ENCODE data around the gene NRAP.

The NRAP gene

GRCh38 chr10:113566888-113567287, 97.0 kb downstream of the NRAP start:
- H3K36me3 ChIP-seq (ENCODE audit: insufficient read depth, low read length) = no peaks in the 10 kb centered on the region
- H3K27me3 ChIP-seq (ENCODE audit: control insufficient read depth in 1 of 2, insufficient read depth in 2 of 2, low read length in 2 of 2) = no peaks in the 10 kb centered on the region
- H3K27ac ChIP-seq (ENCODE audit: low read depth, low read length) = no peak overlapping the region
- no peaks in the 10 kb centered on the region for H3K9me3 ChIP-seq (ENCODE audit: low read length)
- H3K9ac ChIP-seq (ENCODE audit: low read length) = no peak overlapping the region
- H3K4me1 ChIP-seq (ENCODE audit: insufficient read depth, low read length) = peaks cover 4% of the 10 kb centered on the region
- H3K4me3 ChIP-seq (ENCODE audit: low read depth in 1 of 2, low read length in 2 of 2) = no peak overlapping the region

- Histone ChIP-seq H3K4me3 (ENCODE audit: low read depth in 1 of 2, low read length in 2 of 2) (no peak overlapping the region), H3K9me3 (ENCODE audit: low read length) (no peaks in the 10 kb centered on the region), H3K4me1 (ENCODE audit: insufficient read depth, low read length) (peaks cover 12% of the 10 kb centered on the region), H3K36me3 (ENCODE audit: insufficient read depth, low read length) (no peaks in the 10 kb centered on the region), H3K9ac (ENCODE audit: low read length) (no peak overlapping the region), H3K27me3 (ENCODE audit: control insufficient read depth in 1 of 2, insufficient read depth in 2 of 2, low read length in 2 of 2) (no peaks in the 10 kb centered on the region), H3K27ac (ENCODE audit: low read depth, low read length) (no peak overlapping the region)
These were observed 98.5 kb downstream of the NRAP start for GRCh38 chr10:113565364-113565763.

- H3K9me3 ChIP-seq (ENCODE audit: low read length) = no peaks in the 10 kb centered on the region
- peak overlapping the region; percentile 30 to 72 for H3K4me3 ChIP-seq (ENCODE audit: low read depth in 1 of 2, low read length in 2 of 2)
- H3K9ac ChIP-seq (ENCODE audit: low read length) = no peak overlapping the region
- no peak overlapping the region for H3K27ac ChIP-seq (ENCODE audit: low read depth, low read length)
- peaks cover 12% of the 10 kb centered on the region for H3K4me1 ChIP-seq (ENCODE audit: insufficient read depth, low read length)
- no peaks in the 10 kb centered on the region for H3K27me3 ChIP-seq (ENCODE audit: control insufficient read depth in 1 of 2, insufficient read depth in 2 of 2, low read length in 2 of 2)
- no peaks in the 10 kb centered on the region for H3K36me3 ChIP-seq (ENCODE audit: insufficient read depth, low read length)
These were observed 100.3 kb downstream of the NRAP start for GRCh38 chr10:113563306-113564088.

- no peaks in the 10 kb centered on the region for H3K9me3 ChIP-seq (ENCODE audit: low read length)
- H3K36me3 ChIP-seq (ENCODE audit: insufficient read depth, low read length) = no peaks in the 10 kb centered on the region
- peaks cover 12% of the 10 kb centered on the region for H3K4me1 ChIP-seq (ENCODE audit: insufficient read depth, low read length)
- H3K27me3 ChIP-seq (ENCODE audit: control insufficient read depth in 1 of 2, insufficient read depth in 2 of 2, low read length in 2 of 2) = no peaks in the 10 kb centered on the region
- no peak overlapping the region for H3K9ac ChIP-seq (ENCODE audit: low read length)
- no peak overlapping the region for H3K4me3 ChIP-seq (ENCODE audit: low read depth in 1 of 2, low read length in 2 of 2)
- H3K27ac ChIP-seq (ENCODE audit: low read depth, low read length) = no peak overlapping the region
These were observed 101.1 kb downstream of the NRAP start for GRCh38 chr10:113562704-113563103.

GRCh38 chr10:113562069-113562468, 101.8 kb downstream of the NRAP start:
- Histone ChIP-seq H3K4me1 (ENCODE audit: insufficient read depth, low read length) (peaks cover 12% of the 10 kb centered on the region), H3K9me3 (ENCODE audit: low read length) (no peaks in the 10 kb centered on the region), H3K36me3 (ENCODE audit: insufficient read depth, low read length) (no peaks in the 10 kb centered on the region), H3K27ac (ENCODE audit: low read depth, low read length) (no peak overlapping the region), H3K9ac (ENCODE audit: low read length) (no peak overlapping the region), H3K4me3 (ENCODE audit: low read depth in 1 of 2, low read length in 2 of 2) (no peak overlapping the region), H3K27me3 (ENCODE audit: control insufficient read depth in 1 of 2, insufficient read depth in 2 of 2, low read length in 2 of 2) (no peaks in the 10 kb centered on the region)

GRCh38 chr10:113561214-113561613, 102.6 kb downstream of the NRAP start:
- no peak overlapping the region for H3K9ac ChIP-seq (ENCODE audit: low read length)
- no peaks in the 10 kb centered on the region for H3K9me3 ChIP-seq (ENCODE audit: low read length)
- H3K4me1 ChIP-seq (ENCODE audit: insufficient read depth, low read length) = peaks cover 12% of the 10 kb centered on the region
- H3K27me3 ChIP-seq (ENCODE audit: control insufficient read depth in 1 of 2, insufficient read depth in 2 of 2, low read length in 2 of 2) = no peaks in the 10 kb centered on the region
- H3K4me3 ChIP-seq (ENCODE audit: low read depth in 1 of 2, low read length in 2 of 2) = no peak overlapping the region
- H3K36me3 ChIP-seq (ENCODE audit: insufficient read depth, low read length) = no peaks in the 10 kb centered on the region
- H3K27ac ChIP-seq (ENCODE audit: low read depth, low read length) = no peak overlapping the region

- Histone ChIP-seq H3K36me3 (ENCODE audit: insufficient read depth, low read length) (no peaks in the 10 kb centered on the region), H3K27ac (ENCODE audit: low read depth, low read length) (no peak overlapping the region)
These were observed 103.8 kb downstream of the NRAP start for GRCh38 chr10:113560071-113560470.

GRCh38 chr10:113557903-113558321, 105.9 kb downstream of the NRAP start:
- H3K9me3 ChIP-seq (ENCODE audit: low read length) = no peaks in the 10 kb centered on the region
- H3K4me3 ChIP-seq (ENCODE audit: low read depth in 1 of 2, low read length in 2 of 2) = no peak overlapping the region
- H3K9ac ChIP-seq (ENCODE audit: low read length) = no peak overlapping the region
- H3K4me1 ChIP-seq (ENCODE audit: insufficient read depth, low read length) = peaks cover 12% of the 10 kb centered on the region
- no peaks in the 10 kb centered on the region for H3K36me3 ChIP-seq (ENCODE audit: insufficient read depth, low read length)
- H3K27ac ChIP-seq (ENCODE audit: low read depth, low read length) = no peak overlapping the region
- H3K27me3 ChIP-seq (ENCODE audit: control insufficient read depth in 1 of 2, insufficient read depth in 2 of 2, low read length in 2 of 2) = no peaks in the 10 kb centered on the region

More at GRCh38 chr10:113560071-113560470, 103.8 kb downstream of the NRAP start:
- Histone ChIP-seq H3K4me3 (ENCODE audit: low read depth in 1 of 2, low read length in 2 of 2) (no peak overlapping the region), H3K4me1 (ENCODE audit: insufficient read depth, low read length) (peaks cover 12% of the 10 kb centered on the region), H3K9me3 (ENCODE audit: low read length) (no peaks in the 10 kb centered on the region), H3K9ac (ENCODE audit: low read length) (no peak overlapping the region), H3K27me3 (ENCODE audit: control insufficient read depth in 1 of 2, insufficient read depth in 2 of 2, low read length in 2 of 2) (no peaks in the 10 kb centered on the region)

- Histone ChIP-seq H3K27ac (ENCODE audit: low read depth, low read length) (no peak overlapping the region), H3K9me3 (ENCODE audit: low read length) (no peaks in the 10 kb centered on the region), H3K9ac (ENCODE audit: low read length) (no peak overlapping the region), H3K4me1 (ENCODE audit: insufficient read depth, low read length) (peaks cover 12% of the 10 kb centered on the region), H3K27me3 (ENCODE audit: control insufficient read depth in 1 of 2, insufficient read depth in 2 of 2, low read length in 2 of 2) (no peaks in the 10 kb centered on the region), H3K4me3 (ENCODE audit: low read depth in 1 of 2, low read length in 2 of 2) (no peak overlapping the region), H3K36me3 (ENCODE audit: insufficient read depth, low read length) (no peaks in the 10 kb centered on the region)
These were observed 106.4 kb downstream of the NRAP start for GRCh38 chr10:113557424-113557862.

GRCh38 chr10:113555751-113556150, 108.1 kb downstream of the NRAP start:
- Histone ChIP-seq H3K4me3 (ENCODE audit: low read depth in 1 of 2, low read length in 2 of 2) (no peak overlapping the region), H3K27ac (ENCODE audit: low read depth, low read length) (no peak overlapping the region), H3K9me3 (ENCODE audit: low read length) (no peaks in the 10 kb centered on the region), H3K36me3 (ENCODE audit: insufficient read depth, low read length) (no peaks in the 10 kb centered on the region), H3K4me1 (ENCODE audit: insufficient read depth, low read length) (no peaks in the 10 kb centered on the region), H3K9ac (ENCODE audit: low read length) (no peak overlapping the region), H3K27me3 (ENCODE audit: control insufficient read depth in 1 of 2, insufficient read depth in 2 of 2, low read length in 2 of 2) (no peaks in the 10 kb centered on the region)

GRCh38 chr10:113555245-113555644, 108.6 kb downstream of the NRAP start:
- H3K27ac ChIP-seq (ENCODE audit: low read depth, low read length) = no peak overlapping the region
- H3K4me3 ChIP-seq (ENCODE audit: low read depth in 1 of 2, low read length in 2 of 2) = no peak overlapping the region
- H3K4me1 ChIP-seq (ENCODE audit: insufficient read depth, low read length) = no peaks in the 10 kb centered on the region
- H3K9ac ChIP-seq (ENCODE audit: low read length) = no peak overlapping the region
- no peaks in the 10 kb centered on the region for H3K36me3 ChIP-seq (ENCODE audit: insufficient read depth, low read length)
- H3K27me3 ChIP-seq (ENCODE audit: control insufficient read depth in 1 of 2, insufficient read depth in 2 of 2, low read length in 2 of 2) = no peaks in the 10 kb centered on the region
- no peaks in the 10 kb centered on the region for H3K9me3 ChIP-seq (ENCODE audit: low read length)

GRCh38 chr10:113554214-113554613, 109.6 kb downstream of the NRAP start:
- no peak overlapping the region for H3K27ac ChIP-seq (ENCODE audit: low read depth, low read length)
- no peak overlapping the region for H3K4me3 ChIP-seq (ENCODE audit: low read depth in 1 of 2, low read length in 2 of 2)

More at GRCh38 chr10:113554214-113554613, 109.6 kb downstream of the NRAP start:
- H3K9me3 ChIP-seq (ENCODE audit: low read length) = no peaks in the 10 kb centered on the region
- no peaks in the 10 kb centered on the region for H3K36me3 ChIP-seq (ENCODE audit: insufficient read depth, low read length)
- no peaks in the 10 kb centered on the region for H3K4me1 ChIP-seq (ENCODE audit: insufficient read depth, low read length)
- H3K9ac ChIP-seq (ENCODE audit: low read length) = no peak overlapping the region
- H3K27me3 ChIP-seq (ENCODE audit: control insufficient read depth in 1 of 2, insufficient read depth in 2 of 2, low read length in 2 of 2) = no peaks in the 10 kb centered on the region
